ENCODE measurements around the gene PPP2R2C.
A peak's percentile ranks its signal among the peaks of the same experiment; 100 is the strongest.

The PPP2R2C gene

GRCh38 chr4:6278801-6279197 is 193.6 kb downstream of the PPP2R2C start:
- DNase-seq: peak; percentile 50

GRCh38 chr4:6277935-6278800 is 194.2 kb downstream of the PPP2R2C start:
- DNase-seq: no peak

- no peak for DNase-seq
Measured at GRCh38 chr4:6277139-6277802, 195.1 kb downstream of the PPP2R2C start.

GRCh38 chr4:6275898-6276806 is 196.3 kb downstream of the PPP2R2C start:
- DNase-seq: peak; percentile 54

- no peak for DNase-seq
Measured at GRCh38 chr4:6275351-6275750, 197.1 kb downstream of the PPP2R2C start.

GRCh38 chr4:6273661-6273990 is 198.8 kb downstream of the PPP2R2C start:
- DNase-seq: no peak

GRCh38 chr4:6272863-6273660 is 199.4 kb downstream of the PPP2R2C start:
- no peak for DNase-seq

- DNase-seq: no peak
Measured at GRCh38 chr4:6271701-6272465, 200.5 kb downstream of the PPP2R2C start.

- no peak for DNase-seq
Measured at GRCh38 chr4:6271206-6271605, 201.2 kb downstream of the PPP2R2C start.

GRCh38 chr4:6270636-6271121 is 201.7 kb downstream of the PPP2R2C start:
- no peak for DNase-seq
